Endothelial cell of hepatic sinusoid (primary cell): Measurements from ENCODE around the gene SHROOM3.

Experiments
- in situ Hi-C: cut with HindIII; loops from 2 replicates; pipeline ENCODE4 v1.10.0; 2017; ENCODE audit warnings: low sequenced_read_pairs

The SHROOM3 gene

DNA sequence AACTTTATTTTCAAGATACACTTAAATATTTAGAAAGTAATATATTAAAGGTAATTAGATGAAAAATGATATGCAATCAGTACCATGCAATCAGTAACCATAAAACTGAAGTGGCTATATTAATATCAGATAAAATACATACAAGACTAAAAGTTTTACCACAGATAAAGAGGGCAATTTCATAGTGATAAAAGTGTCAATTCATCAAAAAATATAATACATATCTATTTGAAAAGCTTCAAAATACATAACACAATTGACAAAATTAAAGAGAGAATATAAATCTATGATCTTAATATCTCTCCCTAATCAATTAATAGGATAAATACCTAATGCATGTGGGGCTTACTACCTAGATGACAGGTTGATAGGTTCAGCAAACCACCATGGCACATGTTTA is 357.4 kb downstream of the SHROOM3 start:
- in situ Hi-C loops, result no loop called here

DNA sequence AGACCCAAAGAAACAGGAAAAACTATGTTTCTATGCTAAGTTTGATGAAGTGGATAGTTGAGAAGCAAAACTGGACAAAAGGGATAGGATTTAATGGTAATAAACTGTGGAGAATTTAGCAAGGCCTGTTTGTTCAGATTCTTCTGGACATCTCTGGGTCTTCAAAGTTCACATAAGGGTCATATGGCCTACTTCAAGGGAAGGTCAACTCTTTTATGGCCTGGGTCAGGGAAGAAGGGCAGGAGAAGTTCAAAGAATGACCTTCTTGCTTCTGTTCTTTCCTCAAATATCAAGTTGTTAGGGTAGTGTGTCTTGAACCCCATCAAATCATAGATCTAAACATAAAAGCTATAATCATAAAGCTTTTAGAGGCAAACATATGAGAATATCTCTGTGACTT is 360.2 kb downstream of the SHROOM3 start:
- in situ Hi-C loops, result loop anchor here (5.0 kb wide), 1 partner anchor 57 kb away; no protein-coding TSS in a partner anchor

- in situ Hi-C loops, result loop anchor here (5.0 kb wide), 1 partner anchor 53 kb away; no protein-coding TSS in a partner anchor
Observed at GRCh38 chr4:76799140-76799539, 364.1 kb downstream of the SHROOM3 start.

DNA sequence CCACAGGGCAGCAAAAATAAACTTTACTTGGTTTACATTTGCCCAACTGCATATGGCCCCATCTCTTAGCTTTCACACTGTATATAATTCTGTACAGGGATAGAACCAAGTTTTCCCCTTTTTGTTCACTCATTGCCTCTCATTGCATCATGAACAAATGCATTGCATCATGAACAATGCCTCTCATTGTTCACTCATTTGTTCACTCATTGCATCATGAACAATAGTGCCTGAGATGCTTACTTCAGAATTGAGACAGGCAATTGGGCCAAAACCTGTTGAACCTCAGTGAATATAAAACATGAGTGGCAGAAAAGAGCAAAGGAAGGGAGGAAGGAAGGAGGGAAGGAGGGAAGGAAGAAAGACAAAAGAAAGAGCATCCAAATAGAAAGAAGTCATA is 364.7 kb downstream of the SHROOM3 start:
- in situ Hi-C loops, result loop anchor here (5.0 kb wide), 1 partner anchor 53 kb away; no protein-coding TSS in a partner anchor

- in situ Hi-C loops, result no loop called here
Observed at GRCh38 chr4:76800902-76801301, 365.9 kb downstream of the SHROOM3 start.

- in situ Hi-C loops, result no loop called here
Observed at GRCh38 chr4:76801621-76802235, 366.7 kb downstream of the SHROOM3 start.

- in situ Hi-C loops, result no loop called here
Observed at GRCh38 chr4:76802236-76803021, 367.4 kb downstream of the SHROOM3 start.

- in situ Hi-C loops, result no loop called here
Observed at GRCh38 chr4:76803522-76803921, 368.5 kb downstream of the SHROOM3 start.

DNA sequence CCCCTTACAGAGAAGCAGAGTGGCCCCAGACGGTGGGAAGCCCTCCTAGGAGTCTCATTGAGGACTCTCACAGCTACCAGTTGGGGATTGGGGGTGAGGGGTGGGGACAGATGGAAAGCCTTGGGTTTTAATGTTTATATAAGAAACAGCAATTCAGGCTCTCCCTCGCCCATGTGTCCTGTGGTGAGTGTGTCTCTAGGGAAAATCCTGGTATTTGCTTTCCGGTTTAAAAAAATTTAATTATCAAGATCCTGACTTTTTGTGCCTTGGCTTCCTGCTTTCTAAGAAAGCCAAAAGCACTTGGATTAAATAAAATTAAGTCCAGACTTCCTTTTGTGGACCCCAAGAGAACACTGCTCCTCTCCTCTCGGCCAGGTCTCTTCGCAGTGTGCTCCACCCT is 369.1 kb downstream of the SHROOM3 start:
- in situ Hi-C loops, result no loop called here

- in situ Hi-C loops, result no loop called here
Observed at GRCh38 chr4:76806346-76806745, 371.3 kb downstream of the SHROOM3 start.

GRCh38 chr4:76806757-76807156 is 371.7 kb downstream of the SHROOM3 start:
- in situ Hi-C loops, result no loop called here

- in situ Hi-C loops, result no loop called here
Observed at GRCh38 chr4:76809594-76810305, 374.7 kb downstream of the SHROOM3 start.

DNA sequence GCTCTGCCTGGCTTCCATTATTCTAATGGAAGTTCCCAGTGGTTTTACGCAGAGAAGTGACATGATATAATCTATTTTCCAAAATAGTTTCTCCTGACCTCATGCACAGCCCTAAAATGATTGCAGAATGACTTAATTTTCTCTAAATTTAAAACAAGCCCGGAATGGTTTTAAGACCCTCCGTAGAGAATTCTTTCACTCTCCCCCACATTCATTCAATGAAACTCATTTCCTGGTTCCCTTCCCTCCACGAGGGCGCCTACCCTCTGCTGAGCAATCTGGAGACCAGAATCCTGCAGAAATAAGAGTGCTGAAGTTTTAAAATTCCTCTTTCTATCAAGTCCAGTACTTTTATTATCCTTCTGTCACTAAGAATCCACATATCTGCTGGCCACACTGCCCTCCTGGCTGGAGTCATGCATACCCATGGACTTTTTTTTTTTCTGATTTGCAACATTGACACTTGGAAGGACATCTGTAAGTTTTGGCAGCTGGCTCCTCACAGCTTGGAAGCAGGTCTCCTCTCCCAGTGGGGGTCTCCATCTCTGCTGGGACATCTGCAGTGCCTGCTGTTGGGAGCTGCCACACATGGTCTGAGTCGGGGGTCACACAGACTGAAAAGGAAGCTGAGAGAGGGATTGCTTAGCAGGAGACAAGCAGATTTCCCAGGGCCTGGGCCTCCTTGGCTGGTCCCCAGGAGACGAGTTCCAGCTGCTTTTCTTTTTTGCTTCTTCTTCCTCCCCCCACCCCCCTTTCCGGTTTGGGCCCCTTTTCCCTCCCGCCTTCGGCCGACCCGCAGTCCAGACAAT is 376.8 kb downstream of the SHROOM3 start:
- in situ Hi-C loops, result no loop called here

DNA sequence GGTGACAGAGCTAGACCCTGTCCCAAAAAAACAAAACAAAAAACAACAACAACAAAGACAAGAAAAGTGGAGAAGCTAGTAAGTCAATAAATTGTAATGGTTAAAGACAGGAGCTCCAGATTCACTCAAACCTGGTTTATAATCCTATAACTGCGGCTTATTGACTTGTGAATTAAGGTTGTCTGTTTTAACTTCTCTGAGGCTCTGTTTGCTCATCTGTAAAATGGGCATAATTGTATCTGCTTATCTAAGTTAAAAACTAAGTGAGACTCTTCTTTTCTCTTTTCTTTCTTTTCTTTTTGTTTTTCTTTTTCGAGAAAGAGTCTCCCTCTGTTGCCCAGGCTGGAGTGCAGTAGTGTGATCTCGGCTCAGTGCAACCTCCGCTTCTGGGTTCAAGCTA is 378.0 kb downstream of the SHROOM3 start:
- in situ Hi-C loops, result no loop called here

- in situ Hi-C loops, result no loop called here
Observed at GRCh38 chr4:76821641-76822040, 386.6 kb downstream of the SHROOM3 start.

GRCh38 chr4:76822303-76822702 is 387.3 kb downstream of the SHROOM3 start:
- in situ Hi-C loops, result no loop called here

DNA sequence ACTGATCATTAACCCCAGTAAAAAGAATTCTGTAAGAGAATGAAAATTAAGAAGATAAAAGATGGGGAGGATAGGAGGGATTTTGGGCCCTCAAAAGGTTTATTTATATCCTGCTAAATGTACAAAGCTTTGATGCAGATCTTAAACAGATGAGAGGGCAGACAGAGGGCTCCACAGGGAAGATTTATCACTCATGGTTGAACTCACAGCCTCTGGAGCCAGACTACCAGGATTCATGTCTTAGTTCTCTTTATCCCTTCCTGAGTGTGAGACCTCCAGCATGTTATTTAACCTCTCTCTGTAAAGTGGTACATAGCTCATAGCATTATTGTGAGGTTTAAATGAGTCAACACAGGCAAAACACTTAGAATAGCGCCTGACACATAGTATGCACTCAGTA is 388.5 kb downstream of the SHROOM3 start:
- in situ Hi-C loops, result no loop called here

- in situ Hi-C loops, result no loop called here
Observed at GRCh38 chr4:76830612-76830963, 395.6 kb downstream of the SHROOM3 start.

DNA sequence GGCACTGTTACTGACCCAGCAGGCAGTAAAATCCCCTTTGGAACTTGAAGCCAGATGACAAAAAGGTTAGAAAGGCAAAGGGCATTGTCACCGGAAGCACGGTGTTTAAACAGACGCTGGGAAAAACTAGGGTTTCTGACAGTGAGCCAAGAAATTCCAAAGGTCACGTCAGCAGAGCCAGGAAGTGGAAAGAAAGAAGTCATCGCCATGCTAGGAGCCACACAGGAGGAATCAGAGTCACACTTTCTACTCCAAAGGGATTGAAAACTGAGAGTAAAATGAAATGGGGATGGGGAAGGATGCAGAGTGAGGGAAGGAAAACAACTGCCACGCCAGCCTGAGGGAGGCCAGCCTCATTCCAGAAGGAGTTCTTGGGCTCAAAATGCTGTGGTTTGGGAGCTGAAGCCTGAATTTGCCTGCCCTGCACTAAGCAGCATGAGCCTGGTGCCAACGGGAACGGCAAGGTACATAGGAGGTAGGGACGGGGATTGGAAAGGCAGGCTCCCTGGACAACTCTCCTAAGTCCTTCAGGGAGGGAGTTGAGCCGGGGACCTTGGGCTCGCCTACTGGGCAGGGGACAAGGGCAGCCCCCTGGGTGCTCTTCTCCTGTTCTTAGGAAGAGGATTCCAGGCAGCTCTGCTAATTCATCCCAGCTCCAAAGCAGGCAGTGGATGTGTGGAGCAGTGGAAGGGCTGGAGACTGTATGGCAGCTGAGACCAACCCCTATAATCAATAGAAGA is 396.1 kb downstream of the SHROOM3 start:
- in situ Hi-C loops, result no loop called here

DNA sequence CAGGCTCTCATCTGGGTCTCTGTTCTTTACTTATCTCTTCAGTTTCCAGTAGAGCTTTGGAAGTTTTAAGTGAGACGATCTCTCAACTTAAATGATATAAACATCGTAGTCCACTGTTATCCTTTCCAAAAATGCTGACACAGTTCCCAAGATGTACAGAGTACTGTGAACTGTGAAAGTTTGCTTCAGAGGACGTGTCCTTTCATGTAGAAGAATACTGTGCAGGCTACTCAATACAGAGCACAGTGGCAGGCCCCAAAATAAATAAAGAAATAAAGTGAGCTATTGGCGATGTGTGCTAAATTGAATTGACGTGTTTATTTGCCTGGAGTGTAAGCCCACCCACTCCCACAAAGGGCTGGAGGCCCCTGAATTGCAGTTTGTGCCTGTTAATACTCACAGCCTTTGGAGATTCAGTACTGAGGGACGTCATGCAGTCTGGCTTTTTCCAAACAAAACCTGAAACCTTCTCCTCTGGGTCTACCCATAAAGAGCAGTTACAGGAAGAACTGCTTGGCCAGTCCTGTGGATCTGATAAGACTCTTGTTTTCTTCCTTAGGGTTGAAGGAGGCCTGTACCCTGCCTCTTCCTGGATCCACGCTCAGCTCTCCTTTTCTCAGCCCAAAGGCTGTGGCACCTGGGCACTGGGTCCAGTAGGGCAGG is 396.8 kb downstream of the SHROOM3 start:
- in situ Hi-C loops, result no loop called here
